ENCODE results near the gene PUSL1. TPM values are rescaled to one million over a fixed set of nuclear protein-coding genes. Genes with fewer than 3 reads are reported as not detected.
A peak's percentile ranks its signal among the peaks of the same experiment; 100 is the strongest.

The PUSL1 gene
- total RNA-seq, 1 experiment from 2014 or later: 38.0 TPM

DNA sequence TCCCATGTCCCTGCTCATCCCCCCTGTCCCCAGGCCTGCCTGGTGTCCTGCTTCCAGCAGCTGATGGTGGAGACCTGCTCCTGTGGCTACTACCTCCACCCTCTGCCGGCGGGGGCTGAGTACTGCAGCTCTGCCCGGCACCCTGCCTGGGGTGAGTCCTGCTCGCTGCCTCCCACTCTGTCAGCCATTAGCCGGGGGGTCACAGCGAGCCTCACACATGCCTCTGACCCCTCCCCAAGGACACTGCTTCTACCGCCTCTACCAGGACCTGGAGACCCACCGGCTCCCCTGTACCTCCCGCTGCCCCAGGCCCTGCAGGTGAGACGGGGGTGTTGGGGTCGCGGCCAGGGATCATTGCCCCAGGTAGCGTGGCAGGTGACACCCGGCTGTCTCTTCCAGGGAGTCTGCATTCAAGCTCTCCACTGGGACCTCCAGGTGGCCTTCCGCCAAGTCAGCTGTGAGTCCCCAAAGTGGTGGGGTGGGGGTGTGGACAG is 18.1 kb upstream of the PUSL1 start:
- H2BK15ac ChIP-seq (ENCODE audit: low read depth, low read length): no peak overlapping the region
- Mint-ChIP-seq H3K4me1 (peaks cover 0 to 9% of the 10 kb centered on the region in 2 experiments; a peak in 2 of 4 replicates), H3K36me3 (ENCODE audit: insufficient read depth in 1 of 3, low read depth in 3 of 3) (no peaks in the 10 kb centered on the region), H3K9me3 (peaks cover 2 to 10% of the 10 kb centered on the region in 2 experiments; a peak in 2 of 5 replicates), H3K4me3 (no peak overlapping the region; a peak in 1 of 5 replicates), H3K27me3 (ENCODE audit: low read depth) (peaks cover 2% of the 10 kb centered on the region), H3K27ac (no peak overlapping the region)
- H3K23me2 ChIP-seq (ENCODE audit: insufficient read length, low read depth, low read length, poor library complexity, severe bottlenecking): peaks cover 4% of the 10 kb centered on the region
- no peak overlapping the region for H3K14ac ChIP-seq (ENCODE audit: insufficient read depth, low read length)
- no peak overlapping the region for H2BK20ac ChIP-seq (ENCODE audit: low read depth, low read length, poor library complexity, severe bottlenecking)
- H3K23ac ChIP-seq (ENCODE audit: insufficient read length, low read depth, low read length): no peak overlapping the region
- no peak overlapping the region for H2AFZ ChIP-seq (ENCODE audit: low read length)
- no peak overlapping the region for H2BK5ac ChIP-seq (ENCODE audit: insufficient read length, low read length)
- H2BK120ac ChIP-seq (ENCODE audit: low read depth, low read length, poor library complexity, severe bottlenecking): no peak overlapping the region
- H3K79me1 ChIP-seq (ENCODE audit: insufficient read depth, low read depth, low read length, poor library complexity, severe bottlenecking): no peaks in the 10 kb centered on the region
- H3K4me1 ChIP-seq (ENCODE audit: insufficient read depth, low read length): no peaks in the 10 kb centered on the region
- DNase-seq: peak; percentile 79
- H2BK12ac ChIP-seq (ENCODE audit: insufficient read length, low read depth, low read length): no peak overlapping the region
- no peak overlapping the region for H3K27ac ChIP-seq (ENCODE audit: insufficient read length, low read depth, low read length)
- no peak overlapping the region for H2AK5ac ChIP-seq (ENCODE audit: insufficient read length, low read length)
- WGBS (ENCODE audit: extremely low coverage, insufficient read length, low lambda C conversion rate): no CpG with 5 or more reads among the region's 15 CpGs
- no peak overlapping the region for H3K9ac ChIP-seq (ENCODE audit: extremely low read depth, insufficient read length, low read length)
- H4K5ac ChIP-seq (ENCODE audit: insufficient read length, low read depth, low read length): no peak overlapping the region
- no peaks in the 10 kb centered on the region for H4K20me1 ChIP-seq (ENCODE audit: control insufficient read depth, insufficient read depth, insufficient read length)
- no peak overlapping the region for H4K8ac ChIP-seq (replicated peaks; ENCODE audit: insufficient read length, low read depth, low read length)
- no peaks in the 10 kb centered on the region for H3K27me3 ChIP-seq (ENCODE audit: insufficient read depth, low read length)
- H3K18ac ChIP-seq (ENCODE audit: insufficient read length, low read depth, low read length): no peak overlapping the region
- H4K91ac ChIP-seq (ENCODE audit: insufficient read length, low read depth, low read length): no peak overlapping the region
- no peak overlapping the region for H3T11ph ChIP-seq (ENCODE audit: low read length)
- H3K79me2 ChIP-seq (ENCODE audit: insufficient read depth, low read length): no peaks in the 10 kb centered on the region
- H3K4me2 ChIP-seq (ENCODE audit: insufficient read depth, insufficient read length, low read length): no peak overlapping the region
- H3K4ac ChIP-seq (ENCODE audit: low read depth, low read length): no peak overlapping the region
- TF ChIP-seq, protein P1, sequence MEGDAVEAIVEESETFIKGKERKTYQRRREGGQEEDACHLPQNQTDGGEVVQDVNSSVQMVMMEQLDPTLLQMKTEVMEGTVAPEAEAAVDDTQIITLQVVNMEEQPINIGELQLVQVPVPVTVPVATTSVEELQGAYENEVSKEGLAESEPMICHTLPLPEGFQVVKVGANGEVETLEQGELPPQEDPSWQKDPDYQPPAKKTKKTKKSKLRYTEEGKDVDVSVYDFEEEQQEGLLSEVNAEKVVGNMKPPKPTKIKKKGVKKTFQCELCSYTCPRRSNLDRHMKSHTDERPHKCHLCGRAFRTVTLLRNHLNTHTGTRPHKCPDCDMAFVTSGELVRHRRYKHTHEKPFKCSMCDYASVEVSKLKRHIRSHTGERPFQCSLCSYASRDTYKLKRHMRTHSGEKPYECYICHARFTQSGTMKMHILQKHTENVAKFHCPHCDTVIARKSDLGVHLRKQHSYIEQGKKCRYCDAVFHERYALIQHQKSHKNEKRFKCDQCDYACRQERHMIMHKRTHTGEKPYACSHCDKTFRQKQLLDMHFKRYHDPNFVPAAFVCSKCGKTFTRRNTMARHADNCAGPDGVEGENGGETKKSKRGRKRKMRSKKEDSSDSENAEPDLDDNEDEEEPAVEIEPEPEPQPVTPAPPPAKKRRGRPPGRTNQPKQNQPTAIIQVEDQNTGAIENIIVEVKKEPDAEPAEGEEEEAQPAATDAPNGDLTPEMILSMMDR (conservative IDR thresholded peaks at IDR 0.05): peak; percentile 70
- H3K9me3 ChIP-seq (ENCODE audit: control insufficient read depth, low read depth, low read length): no peaks in the 10 kb centered on the region
- H3K56ac ChIP-seq (ENCODE audit: insufficient read length, low read depth, low read length): no peak overlapping the region

Measured in H9 (cell line).